ENCODE results near the gene CDNF.

- TF ChIP-seq POLR2AphosphoS5 (IDR thresholded peaks at IDR 0.05; ENCODE audit: insufficient read depth, low read depth, low read length) (no peak), EZH2 (IDR thresholded peaks at IDR 0.05; ENCODE audit: borderline replicate concordance, low read depth, low read length, severe bottlenecking) (no peak), CTCF (IDR thresholded peaks at IDR 0.05; ENCODE audit: extremely low read depth in 1 of 2, insufficient read depth in 1 of 2, low read depth in 1 of 2, low read length in 2 of 2) (no peak), POLR2A (IDR thresholded peaks at IDR 0.05; ENCODE audit: low read depth, low read length) (no peak), GATA2 (IDR thresholded peaks at IDR 0.05; ENCODE audit: insufficient read depth, insufficient read length, low read depth, low read length) (no peak), MYC (IDR thresholded peaks at IDR 0.05; ENCODE audit: low read depth, low read length) (no peak), JUN (IDR thresholded peaks at IDR 0.05; ENCODE audit: borderline replicate concordance, insufficient read depth, insufficient read length, low read depth) (no peak), FOS (IDR thresholded peaks at IDR 0.05; ENCODE audit: borderline replicate concordance, insufficient read depth, low read length) (no peak)
Observed at GRCh38 chr10:14774214-14774580, 63.6 kb downstream of the CDNF start.
